RWPE2 (cell line): ENCODE data around the gene NCBP1.

Experiments
- ATAC-seq: fragments of 200-7000 bp; cut with Tn5 transposase; 3 replicates; pipeline ENCODE4 v1.9.1; 2021; ENCODE audit warnings: low read depth
- DNase-seq: peaks from one replicate; pipeline ENCODE4 v3.0.0-alpha.2; 2020; ENCODE audit warnings: low spot score
- H3K27ac ChIP-seq: fragments of 450-650 bp; 2 replicates; pipeline ENCODE4 v1.5.1; 2017; ENCODE audit warnings: mild to moderate bottlenecking; ENCODE audit not compliant: poor library complexity, severe bottlenecking
- H3K27me3 ChIP-seq: fragments of 250-450 bp; sonication (Bioruptor Pico); 2 replicates; pipeline ENCODE4 v1.5.1; 2021; ENCODE audit warnings: mild to moderate bottlenecking, moderate library complexity; ENCODE audit not compliant: insufficient read depth, poor library complexity, severe bottlenecking
- H3K36me3 ChIP-seq: fragments of 250-450 bp; sonication (Bioruptor Pico); 2 replicates; pipeline ENCODE4 v1.5.1; 2020; ENCODE audit warnings: low read depth, mild to moderate bottlenecking, moderate library complexity
- H3K4me1 ChIP-seq: fragments of 250-450 bp; sonication (Bioruptor Pico); 2 replicates; pipeline ENCODE4 v1.5.1; 2021; ENCODE audit warnings: mild to moderate bottlenecking, moderate library complexity; ENCODE audit not compliant: insufficient read depth, poor library complexity, severe bottlenecking
- H3K4me3 ChIP-seq: fragments of 250-450 bp; sonication (Bioruptor Pico); 2 replicates; pipeline ENCODE4 v1.5.1; 2021; ENCODE audit warnings: mild to moderate bottlenecking, moderate library complexity; ENCODE audit not compliant: severe bottlenecking
- H3K9me3 ChIP-seq: fragments of 250-450 bp; sonication (Bioruptor Pico); 2 replicates; pipeline ENCODE4 v1.5.1; 2021; ENCODE audit warnings: mild to moderate bottlenecking, moderate library complexity; ENCODE audit not compliant: severe bottlenecking
- CTCF ChIP-seq: fragments of 450-650 bp; IDR thresholded peaks from one replicate; pipeline ENCODE4 v1.5.1; 2017; ENCODE audit warnings: mild to moderate bottlenecking, moderate library complexity; ENCODE audit not compliant: poor library complexity, severe bottlenecking

NCBP1 gene

GRCh38 chr9:97627624-97628023 is 6.0 kb upstream of the NCBP1 start:
- TF ChIP-seq CTCF = no peak
- DNase-seq = no peak
- Histone ChIP-seq H3K36me3 (peaks cover 33% of the 10 kb centered on the region), H3K4me1 (no peaks in the 10 kb centered on the region), H3K27ac (no peak overlapping the region), H3K27me3 (no peaks in the 10 kb centered on the region), H3K4me3 (no peak overlapping the region), H3K9me3 (no peaks in the 10 kb centered on the region)
- ATAC-seq = no peak

- no peak overlapping the region for H3K4me3 ChIP-seq
- no peaks in the 10 kb centered on the region for H3K4me1 ChIP-seq
- H3K27ac ChIP-seq = no peak overlapping the region
- H3K9me3 ChIP-seq = no peaks in the 10 kb centered on the region
- no peak for DNase-seq
- H3K36me3 ChIP-seq = peaks cover 32% of the 10 kb centered on the region
- H3K27me3 ChIP-seq = no peaks in the 10 kb centered on the region
- TF ChIP-seq CTCF = no peak
- no peak for ATAC-seq
Observed at GRCh38 chr9:97628668-97629067, 5.0 kb upstream of the NCBP1 start.

GRCh38 chr9:97629156-97629555 is 4.5 kb upstream of the NCBP1 start:
- Histone ChIP-seq H3K4me1 (no peaks in the 10 kb centered on the region), H3K36me3 (peaks cover 34% of the 10 kb centered on the region), H3K27me3 (no peaks in the 10 kb centered on the region), H3K4me3 (no peak overlapping the region), H3K27ac (no peak overlapping the region), H3K9me3 (no peaks in the 10 kb centered on the region)
- DNase-seq = no peak
- ATAC-seq = no peak
- no peak for TF ChIP-seq CTCF

GRCh38 chr9:97630591-97630990 is 3.0 kb upstream of the NCBP1 start:
- ATAC-seq (no peak), DNase-seq (no peak)
- Histone ChIP-seq H3K27me3 (no peaks in the 10 kb centered on the region), H3K36me3 (peaks cover 32% of the 10 kb centered on the region), H3K4me1 (peaks cover 3% of the 10 kb centered on the region), H3K9me3 (no peaks in the 10 kb centered on the region), H3K4me3 (no peak overlapping the region), H3K27ac (no peak overlapping the region)
- TF ChIP-seq CTCF = no peak

- TF ChIP-seq CTCF = no peak
- Histone ChIP-seq H3K36me3 (peaks cover 26% of the 10 kb centered on the region), H3K4me1 (peaks cover 14% of the 10 kb centered on the region), H3K27me3 (no peaks in the 10 kb centered on the region), H3K9me3 (no peaks in the 10 kb centered on the region), H3K4me3 (peak overlapping the region; percentile 90), H3K27ac (peak overlapping the region; percentile 91)
- DNase-seq (no peak), ATAC-seq (peak; percentile 13; the same call in 2 of the 3 replicates)
Observed at GRCh38 chr9:97632248-97632984, 1.2 kb upstream of the NCBP1 start.
